GM12891 (cell line): ENCODE results near the gene NEU1.
"Not testable (repeated sequence)": the region's sequence is repeated elsewhere in the genome, so short reads cannot be mapped to it uniquely, and the experiment has no call there.

Experiments
- POLR2A ChIP-seq: IDR thresholded peaks from 2 replicates; pipeline ENCODE4 v1.6.1; 2011; ENCODE audit warnings: low read depth, low read length, control low read depth
- POLR2AphosphoS5 ChIP-seq: IDR thresholded peaks from 2 replicates; pipeline ENCODE4 v1.6.1; 2011; ENCODE audit warnings: low read depth, low read length, control low read depth

DNA sequence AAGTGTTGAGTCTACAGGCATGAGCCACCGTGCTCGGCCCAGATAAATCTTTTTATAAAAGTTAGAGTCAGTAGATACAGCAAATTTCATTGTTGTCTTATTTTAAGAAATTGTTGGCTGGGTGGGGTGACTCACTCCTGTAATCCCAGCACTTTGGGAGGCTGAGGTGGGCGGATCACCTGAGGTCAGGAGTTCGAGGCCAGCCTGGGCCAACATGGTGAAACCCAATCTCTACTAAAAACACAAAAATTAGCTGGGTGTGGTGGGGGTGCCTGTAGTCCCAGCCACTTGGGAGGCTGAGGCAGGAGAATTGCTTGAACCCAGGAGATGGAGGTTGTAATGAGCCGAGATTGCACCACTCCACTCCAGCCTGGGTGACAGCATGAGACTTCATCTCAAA lies 45.6 kb upstream of the NEU1 start:
- TF ChIP-seq POLR2A, POLR2AphosphoS5: not testable (repeated sequence)
